GM23338 (cell line): ENCODE data around the gene CST3.

Experiments used
- CREB1 ChIP-seq: fragments of 250-450 bp; sonication (Bioruptor Pico); IDR thresholded peaks from 2 replicates; pipeline ENCODE4 v1.5.0; 2020; ENCODE audit warnings: low read depth, mild to moderate bottlenecking, moderate library complexity
- TF ChIP-seq, protein P1 (sequence below): IDR thresholded peaks from one replicate; pipeline ENCODE4 v1.6.1; 2018; ENCODE audit warnings: antibody characterized with exemption; ENCODE audit not compliant: unreplicated experiment
- TF ChIP-seq, protein P2 (sequence below), 2 experiments: fragments of 200-600 bp in 1 of 2; sonication (generic) in 1 of 2; conservative IDR thresholded peaks; 2 replicates each; pipeline versions ENCODE4 v1.5.1 to v1.6.1; 2016 to 2017; ENCODE audit warnings: antibody characterized with exemption in 2 of 2, low read depth in 2 of 2, mild to moderate bottlenecking in 2 of 2, moderate library complexity in 1 of 2

DNA sequence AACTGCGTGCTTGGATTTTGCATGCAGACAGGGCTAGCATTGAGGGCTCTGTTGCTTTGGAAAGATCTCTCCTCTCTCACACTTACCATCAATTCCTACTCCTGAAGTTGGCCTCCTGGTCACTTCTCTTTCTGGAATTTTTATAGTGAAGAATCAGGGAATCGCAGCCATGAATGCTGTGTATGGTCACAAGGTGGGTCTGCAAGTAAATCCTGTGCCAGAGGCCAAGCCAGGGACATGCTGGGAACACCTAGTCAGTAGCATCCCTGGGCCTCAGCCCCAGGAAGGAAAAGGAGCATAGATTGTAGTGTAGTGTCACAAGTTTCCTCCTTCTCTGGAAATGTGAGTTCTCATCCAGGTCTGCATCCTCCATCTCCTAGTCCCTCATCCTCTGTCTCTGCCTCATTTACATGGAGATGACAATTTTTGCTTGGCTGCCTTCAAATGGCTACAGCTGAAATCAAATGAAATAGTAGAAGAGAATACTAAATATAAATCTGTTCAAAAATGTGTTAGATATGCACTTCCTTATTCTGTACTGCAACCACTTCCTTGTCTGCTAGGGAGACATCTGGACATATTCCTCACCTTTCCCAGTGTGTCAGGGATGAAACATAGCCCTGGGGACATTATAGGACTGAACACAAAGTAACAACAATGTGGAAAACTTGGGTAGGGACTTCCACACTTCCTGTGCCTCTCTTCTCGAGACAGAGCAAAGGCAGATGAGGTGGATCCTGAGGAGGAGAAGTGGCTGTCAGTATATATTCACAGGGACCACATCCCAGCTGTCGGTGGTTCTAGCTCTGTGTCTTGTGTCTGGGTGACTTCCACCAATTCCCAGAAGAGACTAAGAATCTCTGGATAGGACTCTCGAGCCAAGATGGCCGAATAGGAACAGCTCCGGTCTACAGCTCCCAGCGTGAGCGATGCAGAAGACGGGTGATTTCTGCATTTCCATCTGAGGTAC, 49.0 kb downstream of the CST3 start:
- no peak for TF ChIP-seq CREB1
- TF ChIP-seq, protein P1, sequence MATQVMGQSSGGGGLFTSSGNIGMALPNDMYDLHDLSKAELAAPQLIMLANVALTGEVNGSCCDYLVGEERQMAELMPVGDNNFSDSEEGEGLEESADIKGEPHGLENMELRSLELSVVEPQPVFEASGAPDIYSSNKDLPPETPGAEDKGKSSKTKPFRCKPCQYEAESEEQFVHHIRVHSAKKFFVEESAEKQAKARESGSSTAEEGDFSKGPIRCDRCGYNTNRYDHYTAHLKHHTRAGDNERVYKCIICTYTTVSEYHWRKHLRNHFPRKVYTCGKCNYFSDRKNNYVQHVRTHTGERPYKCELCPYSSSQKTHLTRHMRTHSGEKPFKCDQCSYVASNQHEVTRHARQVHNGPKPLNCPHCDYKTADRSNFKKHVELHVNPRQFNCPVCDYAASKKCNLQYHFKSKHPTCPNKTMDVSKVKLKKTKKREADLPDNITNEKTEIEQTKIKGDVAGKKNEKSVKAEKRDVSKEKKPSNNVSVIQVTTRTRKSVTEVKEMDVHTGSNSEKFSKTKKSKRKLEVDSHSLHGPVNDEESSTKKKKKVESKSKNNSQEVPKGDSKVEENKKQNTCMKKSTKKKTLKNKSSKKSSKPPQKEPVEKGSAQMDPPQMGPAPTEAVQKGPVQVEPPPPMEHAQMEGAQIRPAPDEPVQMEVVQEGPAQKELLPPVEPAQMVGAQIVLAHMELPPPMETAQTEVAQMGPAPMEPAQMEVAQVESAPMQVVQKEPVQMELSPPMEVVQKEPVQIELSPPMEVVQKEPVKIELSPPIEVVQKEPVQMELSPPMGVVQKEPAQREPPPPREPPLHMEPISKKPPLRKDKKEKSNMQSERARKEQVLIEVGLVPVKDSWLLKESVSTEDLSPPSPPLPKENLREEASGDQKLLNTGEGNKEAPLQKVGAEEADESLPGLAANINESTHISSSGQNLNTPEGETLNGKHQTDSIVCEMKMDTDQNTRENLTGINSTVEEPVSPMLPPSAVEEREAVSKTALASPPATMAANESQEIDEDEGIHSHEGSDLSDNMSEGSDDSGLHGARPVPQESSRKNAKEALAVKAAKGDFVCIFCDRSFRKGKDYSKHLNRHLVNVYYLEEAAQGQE = no peak
- TF ChIP-seq, protein P2, sequence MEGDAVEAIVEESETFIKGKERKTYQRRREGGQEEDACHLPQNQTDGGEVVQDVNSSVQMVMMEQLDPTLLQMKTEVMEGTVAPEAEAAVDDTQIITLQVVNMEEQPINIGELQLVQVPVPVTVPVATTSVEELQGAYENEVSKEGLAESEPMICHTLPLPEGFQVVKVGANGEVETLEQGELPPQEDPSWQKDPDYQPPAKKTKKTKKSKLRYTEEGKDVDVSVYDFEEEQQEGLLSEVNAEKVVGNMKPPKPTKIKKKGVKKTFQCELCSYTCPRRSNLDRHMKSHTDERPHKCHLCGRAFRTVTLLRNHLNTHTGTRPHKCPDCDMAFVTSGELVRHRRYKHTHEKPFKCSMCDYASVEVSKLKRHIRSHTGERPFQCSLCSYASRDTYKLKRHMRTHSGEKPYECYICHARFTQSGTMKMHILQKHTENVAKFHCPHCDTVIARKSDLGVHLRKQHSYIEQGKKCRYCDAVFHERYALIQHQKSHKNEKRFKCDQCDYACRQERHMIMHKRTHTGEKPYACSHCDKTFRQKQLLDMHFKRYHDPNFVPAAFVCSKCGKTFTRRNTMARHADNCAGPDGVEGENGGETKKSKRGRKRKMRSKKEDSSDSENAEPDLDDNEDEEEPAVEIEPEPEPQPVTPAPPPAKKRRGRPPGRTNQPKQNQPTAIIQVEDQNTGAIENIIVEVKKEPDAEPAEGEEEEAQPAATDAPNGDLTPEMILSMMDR (conservative IDR thresholded peaks at IDR 0.05; ENCODE audit: low read depth in 2 of 2) = no peak
